Esophagus muscularis mucosa (tissue), 4 donors: ENCODE results near the gene TCN1. TPM values are rescaled to one million over a fixed set of nuclear protein-coding genes. Genes with fewer than 3 reads are reported as not detected.
A peak's percentile ranks its signal among the peaks of the same experiment; 100 is the strongest.

ENCODE experiments used
- DNase-seq: peaks from one replicate; pipeline ENCODE4 v3.0.0-alpha.2; 2017; ENCODE audit errors: extremely low spot score
- H3K27ac ChIP-seq, 4 donors: fragments of 200-600 bp; sonication (generic); replicated peaks in 1 of 4; 1 replicate in 3 of 4; 2 replicates in 1 of 4; pipeline ENCODE4 v1.5.1; 2016 to 2019; ENCODE audit warnings: mild to moderate bottlenecking in 1 of 4
- H3K27me3 ChIP-seq, 4 donors: fragments of 200-600 bp; sonication (generic); one replicate each; pipeline versions ENCODE4 v1.5.1 to v1.6.0; 2016 to 2019
- H3K36me3 ChIP-seq, 4 donors: fragments of 200-600 bp; sonication (generic); one replicate each; pipeline ENCODE4 v1.5.1; 2016 to 2019
- H3K4me1 ChIP-seq, 4 donors: fragments of 200-600 bp; sonication (generic); one replicate each; pipeline ENCODE4 v1.5.1; 2016 to 2019
- H3K4me3 ChIP-seq, 4 donors: fragments of 200-600 bp; sonication (generic); 1 replicate in 2 of 4; 2 replicates in 2 of 4; pipeline ENCODE4 v1.5.1; 2016 to 2019; ENCODE audit warnings: mild to moderate bottlenecking in 4 of 4, moderate library complexity in 1 of 4
- H3K9me3 ChIP-seq, 4 donors: fragments of 200-600 bp; sonication (generic); 1 replicate in 3 of 4; 2 replicates in 1 of 4; pipeline ENCODE4 v1.5.1; 2016 to 2019
- EP300 ChIP-seq: sonication (generic); formaldehyde crosslinking; IDR thresholded peaks from one replicate; pipeline ENCODE4 v1.6.1; 2017; ENCODE audit warnings: antibody characterized with exemption
- POLR2A ChIP-seq: fragments of 450-650 bp; IDR thresholded peaks from one replicate; pipeline ENCODE4 v1.6.1; 2017; ENCODE audit warnings: antibody characterized with exemption, moderate library complexity, mild to moderate bottlenecking, low read depth
- POLR2AphosphoS5 ChIP-seq, 2 donors: sonication (generic); formaldehyde crosslinking; IDR thresholded peaks; one replicate each; pipeline ENCODE4 v1.6.1; 2017; ENCODE audit warnings: antibody characterized with exemption in 2 of 2
- WGBS: methylation state at CpG from one replicate; pipeline ENCODE4 v1.1.5; 2018; 5-methylcytosine and 5-hydroxymethylcytosine counted together
- intact Hi-C: fragments of 100-400 bp; cut with DNase I; formaldehyde crosslinking; loops from one replicate; pipeline ENCODE4 v1.15.1; 2023
- total RNA-seq, 4 donors: library from RNA; depleted of rRNA; stranded (reverse); fragments of >200 nt; gene quantifications; one replicate each; pipeline versions ENCODE4 v1.1.0 to v1.2.1, GENCODE V29; 2016
- TF ChIP-seq, protein P1 (sequence below), 3 experiments: fragments of 200-600 bp in 2 of 3; fragments of 450-650 bp in 1 of 3; sonication (generic) in 2 of 3; IDR thresholded peaks; one replicate each; pipeline ENCODE4 v1.5.1; 2017 to 2019; ENCODE audit warnings: antibody characterized with exemption in 3 of 3, mild to moderate bottlenecking in 2 of 3, moderate library complexity in 1 of 3

Gene TCN1
- total RNA-seq, 4 donors from 2014 or later: 0.66 TPM; not detected in 3

DNA sequence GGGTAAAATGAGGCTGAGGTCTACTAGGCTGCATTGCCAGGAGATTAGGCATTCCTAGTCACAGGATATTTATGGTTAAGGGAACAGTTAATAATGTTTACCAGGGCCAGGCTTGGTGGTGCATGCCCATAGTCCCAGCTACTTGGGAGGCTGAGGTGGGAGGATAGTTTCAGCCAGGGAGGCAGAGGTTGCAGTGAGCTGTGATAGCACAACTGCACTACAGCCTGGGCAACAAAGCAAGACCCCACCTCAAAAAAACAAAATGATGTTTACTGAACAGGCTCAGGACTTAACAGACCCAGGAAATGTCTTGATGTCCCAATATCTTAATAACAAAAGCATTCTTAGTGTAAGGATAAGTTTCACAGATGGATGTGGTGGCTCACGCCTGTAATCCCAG, 52.9 kb downstream of the TCN1 start:
- no peak for TF ChIP-seq EP300
- TF ChIP-seq POLR2A: no peak
- TF ChIP-seq, protein P1, sequence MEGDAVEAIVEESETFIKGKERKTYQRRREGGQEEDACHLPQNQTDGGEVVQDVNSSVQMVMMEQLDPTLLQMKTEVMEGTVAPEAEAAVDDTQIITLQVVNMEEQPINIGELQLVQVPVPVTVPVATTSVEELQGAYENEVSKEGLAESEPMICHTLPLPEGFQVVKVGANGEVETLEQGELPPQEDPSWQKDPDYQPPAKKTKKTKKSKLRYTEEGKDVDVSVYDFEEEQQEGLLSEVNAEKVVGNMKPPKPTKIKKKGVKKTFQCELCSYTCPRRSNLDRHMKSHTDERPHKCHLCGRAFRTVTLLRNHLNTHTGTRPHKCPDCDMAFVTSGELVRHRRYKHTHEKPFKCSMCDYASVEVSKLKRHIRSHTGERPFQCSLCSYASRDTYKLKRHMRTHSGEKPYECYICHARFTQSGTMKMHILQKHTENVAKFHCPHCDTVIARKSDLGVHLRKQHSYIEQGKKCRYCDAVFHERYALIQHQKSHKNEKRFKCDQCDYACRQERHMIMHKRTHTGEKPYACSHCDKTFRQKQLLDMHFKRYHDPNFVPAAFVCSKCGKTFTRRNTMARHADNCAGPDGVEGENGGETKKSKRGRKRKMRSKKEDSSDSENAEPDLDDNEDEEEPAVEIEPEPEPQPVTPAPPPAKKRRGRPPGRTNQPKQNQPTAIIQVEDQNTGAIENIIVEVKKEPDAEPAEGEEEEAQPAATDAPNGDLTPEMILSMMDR (IDR thresholded peaks at IDR 0.05): no peak
- TF ChIP-seq POLR2AphosphoS5 (IDR thresholded peaks at IDR 0.05): no peak
- Histone ChIP-seq H3K36me3 (peaks cover 0 to 7% (median 3%) of the 10 kb centered on the region in 4 donors), H3K4me3 (no peak overlapping the region), H3K4me1 (peaks cover 12 to 19% (median 14%) of the 10 kb centered on the region in 4 donors), H3K27me3 (no peaks in the 10 kb centered on the region), H3K27ac (no peak overlapping the region), H3K9me3 (no peaks in the 10 kb centered on the region)
- 100% methylated on average over 1 of the region's 1 CpG for WGBS
- DNase-seq: no peak
- intact Hi-C loops: no loop called here

DNA sequence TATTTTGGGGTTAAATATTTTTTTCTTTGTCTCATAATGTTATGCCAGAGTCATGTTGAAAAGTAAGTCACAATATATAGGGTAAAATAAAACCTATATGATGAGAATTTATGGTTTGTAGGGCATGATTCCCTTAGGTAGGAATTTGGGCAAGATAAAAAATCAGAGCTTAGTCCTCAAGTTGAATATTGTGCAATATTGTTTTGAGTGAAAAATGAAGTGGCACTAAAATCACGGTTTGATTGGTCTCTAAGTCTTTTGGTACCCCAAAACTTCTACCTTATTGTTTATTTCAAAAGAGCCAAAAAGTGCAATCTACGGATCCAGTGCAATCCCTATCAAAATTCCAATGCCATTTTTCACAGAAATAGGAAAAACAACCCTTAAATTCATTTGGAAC, 54.1 kb downstream of the TCN1 start:
- Histone ChIP-seq H3K27me3 (no peaks in the 10 kb centered on the region), H3K27ac (no peak overlapping the region), H3K4me1 (peaks cover 12 to 19% (median 14%) of the 10 kb centered on the region in 4 donors), H3K9me3 (no peaks in the 10 kb centered on the region), H3K36me3 (peaks cover 9 to 18% (median 13%) of the 10 kb centered on the region in 4 donors), H3K4me3 (no peak overlapping the region)
- intact Hi-C loops: no loop called here
- WGBS: 94% methylated on average over 2 of the region's 2 CpGs
- DNase-seq: no peak
- TF ChIP-seq POLR2A (no peak), POLR2AphosphoS5 (IDR thresholded peaks at IDR 0.05) (no peak), EP300 (no peak)
- TF ChIP-seq, protein P1 (IDR thresholded peaks at IDR 0.05): no peak

DNA sequence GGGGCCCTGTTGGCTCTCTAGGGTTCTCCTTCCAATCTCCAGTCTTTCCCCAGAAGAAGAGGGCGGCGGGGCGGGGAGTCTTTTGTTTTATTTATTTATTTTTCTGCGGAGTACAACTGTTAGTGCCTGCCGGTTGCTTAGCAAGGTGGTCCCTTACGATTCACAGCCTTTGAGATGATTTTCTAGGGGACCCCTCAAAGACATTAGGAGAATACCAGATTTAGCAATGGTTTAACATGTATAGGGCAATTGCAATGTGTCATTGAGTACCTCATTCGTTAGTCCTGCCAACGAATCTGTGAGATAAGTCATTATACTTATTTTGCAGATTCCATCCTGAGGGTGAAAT, 55.4 kb downstream of the TCN1 start:
- no peak for DNase-seq
- Histone ChIP-seq H3K27me3 (no peaks in the 10 kb centered on the region), H3K36me3 (peaks cover 21 to 31% (median 27%) of the 10 kb centered on the region in 4 donors), H3K4me1 (peaks cover 12 to 19% (median 14%) of the 10 kb centered on the region in 4 donors), H3K9me3 (no peaks in the 10 kb centered on the region), H3K27ac (peak overlapping the region; percentile 80 to 86 (median 82)), H3K4me3 (peak overlapping the region; percentile 80 to 89 (median 84))
- intact Hi-C loops: no loop called here
- WGBS: 12% methylated on average over 8 of the region's 8 CpGs
- TF ChIP-seq POLR2AphosphoS5 (IDR thresholded peaks at IDR 0.05) (no peak), EP300 (no peak), POLR2A (no peak)
- TF ChIP-seq, protein P1 (IDR thresholded peaks at IDR 0.05): no peak

- DNase-seq: peak; percentile 95
- Histone ChIP-seq H3K4me1 (peaks cover 12 to 19% (median 14%) of the 10 kb centered on the region in 4 donors), H3K4me3 (peak within 1 kb of the TSS; percentile 80 to 89 (median 84)), H3K27me3 (no peaks in the 10 kb centered on the region), H3K9me3 (no peaks in the 10 kb centered on the region), H3K36me3 (peaks cover 21 to 36% (median 32%) of the 10 kb centered on the region in 4 donors), H3K27ac (peak within 1 kb of the TSS; percentile 80 to 86 (median 82))
- no peak for TF ChIP-seq EP300
- TF ChIP-seq POLR2AphosphoS5 (IDR thresholded peaks at IDR 0.05): peak; percentile 71 to 79
- TF ChIP-seq, protein P1 (IDR thresholded peaks at IDR 0.05): peak; percentile 24 to 34 (median 29)
- intact Hi-C loops: no loop called here
- WGBS: 0% methylated on average over 34 of the region's 54 CpGs
Observed at GRCh38 chr11:59810189-59810910, 55.9 kb downstream of the TCN1 start, which contains the start of gene MRPL16. TSS of gene MRPL16 (minus strand) at chr11:59810778. CDS start at chr11:59810658, 120 bp downstream.
